Upper lobe of left lung (tissue), 4 donors: Measurements from ENCODE around the gene MPV17.

Experiments
- POLR2A ChIP-seq, 4 donors: fragments of 450-650 bp; IDR thresholded peaks; one replicate each; pipeline ENCODE4 v1.5.1; 2016 to 2017; ENCODE audit warnings: antibody characterized with exemption in 4 of 4, mild to moderate bottlenecking in 2 of 4
- TF ChIP-seq, protein P1 (sequence below), 6 experiments: fragments of 450-650 bp in 4 of 6; fragments of 200-600 bp in 2 of 6; sonication (generic) in 2 of 6; IDR thresholded peaks; one replicate each; pipeline ENCODE4 v1.5.1; 2016 to 2019; ENCODE audit warnings: antibody characterized with exemption in 6 of 6

GRCh38 chr2:27369471-27370025, 46.7 kb upstream of the MPV17 start:
- TF ChIP-seq, protein P1, sequence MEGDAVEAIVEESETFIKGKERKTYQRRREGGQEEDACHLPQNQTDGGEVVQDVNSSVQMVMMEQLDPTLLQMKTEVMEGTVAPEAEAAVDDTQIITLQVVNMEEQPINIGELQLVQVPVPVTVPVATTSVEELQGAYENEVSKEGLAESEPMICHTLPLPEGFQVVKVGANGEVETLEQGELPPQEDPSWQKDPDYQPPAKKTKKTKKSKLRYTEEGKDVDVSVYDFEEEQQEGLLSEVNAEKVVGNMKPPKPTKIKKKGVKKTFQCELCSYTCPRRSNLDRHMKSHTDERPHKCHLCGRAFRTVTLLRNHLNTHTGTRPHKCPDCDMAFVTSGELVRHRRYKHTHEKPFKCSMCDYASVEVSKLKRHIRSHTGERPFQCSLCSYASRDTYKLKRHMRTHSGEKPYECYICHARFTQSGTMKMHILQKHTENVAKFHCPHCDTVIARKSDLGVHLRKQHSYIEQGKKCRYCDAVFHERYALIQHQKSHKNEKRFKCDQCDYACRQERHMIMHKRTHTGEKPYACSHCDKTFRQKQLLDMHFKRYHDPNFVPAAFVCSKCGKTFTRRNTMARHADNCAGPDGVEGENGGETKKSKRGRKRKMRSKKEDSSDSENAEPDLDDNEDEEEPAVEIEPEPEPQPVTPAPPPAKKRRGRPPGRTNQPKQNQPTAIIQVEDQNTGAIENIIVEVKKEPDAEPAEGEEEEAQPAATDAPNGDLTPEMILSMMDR (IDR thresholded peaks at IDR 0.05) = no peak
- TF ChIP-seq POLR2A (IDR thresholded peaks at IDR 0.05) = no peak
